HG03097 (cell line): ENCODE results near the gene KIF17.
A peak's percentile ranks its signal among the peaks of the same experiment; 100 is the strongest.

Source experiments
- ATAC-seq: cut with Tn5 transposase; IDR thresholded peaks from one replicate; pipeline ENCODE4 v1.9.1; 2021; ENCODE audit not compliant: unreplicated experiment, low FRiP score

KIF17 gene

GRCh38 chr1:20717452-20718342 is at the start of gene KIF17:
TSS of gene KIF17 (minus strand) at chr1:20718007. CDS start at chr1:20717706, 301 bp downstream.
- ATAC-seq: no peak

GRCh38 chr1:20767271-20767670 is 49.5 kb upstream of the KIF17 start:
- ATAC-seq: no peak

DNA sequence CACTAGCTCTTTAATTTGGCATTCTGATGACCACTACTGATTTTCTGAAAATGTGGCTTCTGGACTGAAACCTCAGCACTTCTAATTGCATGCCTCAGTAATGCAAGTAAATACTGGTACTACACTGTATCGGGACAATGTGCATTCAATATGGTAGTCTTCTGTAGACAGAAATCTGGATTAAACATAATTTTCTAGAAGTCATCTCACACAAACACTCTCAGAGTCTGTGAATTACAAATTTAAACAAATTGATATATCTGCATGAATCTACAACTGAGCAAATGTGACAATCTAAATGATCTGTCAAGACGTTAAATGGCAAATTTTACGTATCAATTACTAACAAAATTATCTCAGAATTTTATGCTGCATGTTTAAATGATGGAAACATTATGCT is 45.6 kb upstream of the KIF17 start:
- no peak for ATAC-seq

DNA sequence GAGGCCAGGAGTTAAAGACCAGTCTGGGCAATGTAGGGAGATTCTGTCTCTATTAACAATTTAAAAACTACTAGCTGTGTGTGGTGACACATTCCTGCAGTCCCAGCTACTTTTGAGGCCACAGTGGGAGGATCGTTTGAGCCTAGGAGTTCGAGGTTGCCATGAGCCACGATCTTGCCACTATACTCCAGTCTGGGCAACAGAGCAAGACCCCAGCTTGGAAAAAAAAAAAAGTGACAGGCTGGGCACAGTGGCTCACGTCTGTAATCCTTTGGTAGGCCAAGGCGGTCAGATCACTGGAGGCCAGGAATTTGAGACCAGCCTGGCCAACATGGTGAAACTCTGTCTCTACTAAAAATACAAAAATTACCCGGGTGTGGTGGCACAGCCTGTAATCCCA is 42.5 kb upstream of the KIF17 start:
- no peak for ATAC-seq

DNA sequence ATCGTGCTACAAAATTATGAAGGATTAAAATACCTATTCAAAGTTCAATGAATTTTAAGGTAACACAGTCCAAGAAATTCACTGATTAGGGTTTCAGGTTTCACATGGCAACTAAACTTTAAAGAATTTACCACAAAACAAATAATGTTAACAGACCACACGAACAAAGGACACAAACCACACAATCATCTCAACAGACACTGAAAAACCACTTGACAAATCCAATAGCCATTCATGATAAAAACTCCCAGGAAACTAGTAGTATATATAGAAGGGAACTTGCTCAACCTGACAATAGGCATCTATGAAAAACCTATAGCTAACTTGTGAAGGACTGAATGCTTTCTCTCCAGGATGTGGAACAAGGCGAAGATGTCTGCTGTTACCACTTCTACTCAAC is 35.8 kb upstream of the KIF17 start:
- ATAC-seq: no peak

DNA sequence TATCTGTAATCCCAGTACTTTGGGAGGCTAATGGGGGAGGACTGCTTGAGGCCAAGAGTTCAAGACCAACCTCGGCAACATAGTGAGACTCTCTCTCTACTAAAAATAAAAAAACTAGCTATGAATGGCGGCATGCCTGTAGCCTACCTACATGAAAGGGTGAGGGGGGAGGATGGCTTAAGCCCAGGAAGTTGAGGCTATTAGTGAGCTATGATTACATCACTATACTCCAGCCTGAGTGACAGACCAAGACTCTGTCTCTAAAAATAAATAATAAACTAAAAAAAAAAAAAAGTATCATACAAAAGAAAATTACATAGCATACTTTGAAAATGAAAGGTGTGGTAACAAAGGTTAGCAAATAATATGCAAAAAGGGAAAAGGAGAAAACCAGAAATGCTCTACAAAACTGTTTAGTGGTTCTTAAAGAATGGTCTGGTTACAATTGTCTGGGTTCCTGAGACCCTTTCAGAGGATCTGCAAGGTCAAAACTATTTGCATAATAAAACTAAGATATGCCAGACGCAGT is 33.7 kb upstream of the KIF17 start:
- ATAC-seq: no peak

DNA sequence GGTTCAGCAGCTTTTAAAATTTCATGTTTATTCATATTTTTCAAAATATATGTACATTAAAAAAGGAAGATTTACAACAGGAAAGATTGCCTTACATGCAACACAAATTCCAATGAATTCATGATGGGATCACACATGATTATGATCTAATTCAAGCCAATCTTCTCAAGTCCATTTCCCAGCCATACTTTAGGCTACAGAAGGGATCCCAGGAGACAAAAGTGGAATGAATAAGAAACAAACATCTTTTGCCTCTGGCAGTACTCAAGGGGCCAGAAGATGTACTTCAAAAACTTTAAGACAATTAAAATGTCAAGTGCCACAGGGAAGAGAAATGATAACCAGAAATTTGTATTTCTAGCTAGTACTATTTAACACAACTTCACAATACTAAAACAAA is 24.9 kb upstream of the KIF17 start:
- ATAC-seq: no peak

DNA sequence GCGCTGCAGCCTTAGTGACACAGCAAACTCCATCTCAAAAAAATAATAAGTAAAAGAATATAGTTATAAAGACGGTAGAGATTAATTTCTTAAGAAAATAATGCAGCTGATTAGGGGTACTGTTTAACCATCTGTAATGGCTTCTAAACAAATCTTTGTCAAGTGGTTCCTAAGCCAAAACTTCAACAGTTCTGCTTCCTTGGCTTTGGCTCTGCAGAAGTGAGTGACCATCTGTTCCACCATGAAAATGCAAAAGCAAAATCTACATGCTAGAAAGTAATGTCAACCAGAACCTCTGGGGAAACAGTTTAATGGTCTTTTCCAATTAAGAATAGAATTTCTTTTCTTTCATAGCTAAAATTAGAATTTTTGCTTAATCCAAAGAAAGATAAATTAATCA is 23.0 kb upstream of the KIF17 start:
- ATAC-seq: no peak

DNA sequence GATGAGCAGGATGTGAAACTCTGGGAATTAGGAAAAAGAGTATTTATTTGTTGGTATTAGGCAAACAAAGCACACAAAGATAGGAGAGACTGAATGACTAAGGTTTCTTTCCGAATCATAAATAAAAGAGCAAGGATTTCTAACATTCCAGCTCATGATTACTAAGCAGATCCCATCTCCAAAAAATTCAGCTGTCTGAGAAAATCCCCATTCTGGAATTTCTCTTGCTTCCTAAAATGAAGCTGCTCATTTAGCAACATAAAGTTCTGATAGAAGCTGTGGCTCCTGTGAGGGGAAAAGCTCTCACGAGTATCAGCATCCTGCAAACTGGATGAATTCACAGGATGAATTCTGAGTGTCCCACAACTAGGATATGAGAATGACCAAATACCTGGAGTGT is 21.4 kb upstream of the KIF17 start:
- no peak for ATAC-seq

GRCh38 chr1:20735581-20736111 is 17.8 kb upstream of the KIF17 start:
- ATAC-seq: no peak

DNA sequence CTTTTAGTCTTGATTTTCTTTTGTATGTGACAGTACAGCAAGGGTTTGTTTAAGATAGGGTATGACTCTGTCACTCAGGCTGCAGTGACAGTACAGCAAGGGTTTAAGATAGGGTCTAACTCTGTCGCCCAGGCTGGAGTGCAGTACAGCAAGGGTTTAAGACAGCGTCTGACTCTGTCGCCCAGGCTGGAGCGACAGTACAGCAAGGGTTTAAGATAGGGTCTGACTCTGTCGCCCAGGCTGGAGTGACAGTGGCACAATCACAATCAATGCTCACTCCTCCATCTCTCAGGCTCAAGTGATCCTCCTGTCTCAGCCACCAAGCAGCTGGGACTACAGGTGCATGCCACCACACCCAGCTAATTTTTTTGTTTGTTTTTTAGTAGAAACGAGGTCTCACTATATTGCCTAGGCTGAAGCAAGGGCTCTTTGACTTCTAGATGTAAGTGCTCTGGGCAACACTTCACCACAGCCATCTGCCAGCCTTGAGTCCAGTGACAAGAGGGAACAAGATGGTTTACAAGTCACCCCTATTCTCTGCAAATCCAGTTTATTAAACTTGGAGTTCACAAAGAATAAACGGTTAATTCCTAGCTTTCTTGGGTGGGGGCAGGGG is 15.7 kb upstream of the KIF17 start:
- ATAC-seq: no peak

DNA sequence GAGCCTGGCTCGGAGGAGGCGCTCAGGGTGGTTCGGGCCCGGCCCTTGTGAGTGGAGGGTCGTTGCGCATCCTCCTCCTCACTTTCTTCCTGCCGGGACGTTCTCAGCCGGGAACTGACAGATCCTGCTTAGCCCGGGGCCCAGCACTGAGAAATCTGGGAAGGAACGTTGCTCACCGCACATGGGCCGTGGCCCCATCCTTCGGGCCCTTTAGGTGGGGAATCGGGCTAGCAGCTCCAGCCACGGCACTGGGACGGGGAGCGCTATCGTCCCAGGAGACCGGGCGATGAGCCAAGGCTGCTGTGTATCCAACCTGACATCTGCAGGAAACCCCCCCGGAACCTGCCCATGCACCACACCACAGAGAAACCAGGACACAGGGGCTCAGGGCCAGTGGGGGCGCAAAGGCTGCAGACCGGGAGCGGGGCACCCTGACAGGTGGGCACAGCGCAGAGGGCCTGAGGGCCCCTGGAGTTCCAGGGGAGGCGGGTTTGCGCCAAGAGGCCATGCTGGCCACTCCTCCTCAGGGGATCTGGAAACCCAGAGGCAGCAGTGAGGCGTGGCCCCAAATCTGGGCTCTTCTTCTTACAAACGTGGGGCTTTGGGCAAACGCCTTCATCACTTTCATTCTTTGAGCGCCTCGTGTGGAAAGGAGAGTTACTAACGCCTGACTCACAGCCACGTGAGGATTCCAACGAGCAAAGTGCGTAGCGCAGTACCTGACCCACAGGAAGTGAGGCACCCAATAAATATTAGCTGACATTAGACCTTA is 15.0 kb upstream of the KIF17 start, which contains the start of gene SH2D5:
Gene SH2D5, minus strand, starts transcription at position 116 of the 772 bp plus-strand sequence. CDS start 4,659 bp downstream, outside the sequence.
- peak; percentile 71 for ATAC-seq

- ATAC-seq: peak; percentile 43
These were observed 14.3 kb upstream of the KIF17 start for GRCh38 chr1:20732071-20732587.

GRCh38 chr1:20731057-20731991 is 13.5 kb upstream of the KIF17 start:
- ATAC-seq: no peak

GRCh38 chr1:20730690-20731056 is 12.9 kb upstream of the KIF17 start:
- no peak for ATAC-seq

GRCh38 chr1:20729990-20730689 is 12.3 kb upstream of the KIF17 start:
- no peak for ATAC-seq

DNA sequence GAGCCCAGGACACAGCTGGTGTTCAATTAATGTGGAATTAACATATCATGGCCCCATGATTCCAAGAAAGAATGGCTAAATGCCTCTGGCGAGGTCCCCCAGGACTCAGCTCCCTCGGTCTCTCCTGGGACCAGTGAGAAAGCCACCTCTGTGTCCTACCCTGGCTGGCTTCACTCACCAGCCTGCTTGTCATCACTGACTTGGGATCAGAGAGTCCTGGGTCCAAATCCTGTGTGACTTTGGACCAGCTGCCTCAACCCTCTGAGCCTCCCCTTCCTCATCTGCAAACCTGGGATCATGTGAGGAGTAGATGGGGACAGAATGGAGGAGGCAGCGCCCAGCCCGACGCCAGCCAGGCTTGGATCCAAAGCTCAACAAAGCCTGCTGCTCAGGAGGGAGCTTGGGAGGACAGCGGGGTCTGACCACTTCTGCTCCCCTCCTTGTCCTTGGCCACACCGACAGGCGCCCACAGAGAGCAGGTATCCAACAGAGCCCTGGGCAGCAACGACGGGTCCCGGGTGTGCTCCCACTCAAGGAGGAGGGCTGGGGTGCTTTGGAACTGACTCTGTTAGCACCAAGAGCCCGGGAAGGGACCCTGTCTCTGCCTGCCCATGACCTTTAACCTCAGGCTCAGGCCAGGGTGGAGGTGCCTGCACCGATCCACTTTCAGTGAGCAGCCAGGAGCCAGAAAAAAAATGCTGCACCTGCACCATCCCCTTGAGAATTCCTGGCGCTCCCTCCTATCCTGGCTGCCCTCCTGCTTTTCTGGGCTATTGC is 11.5 kb upstream of the KIF17 start:
- no peak for ATAC-seq
